GM23248 (cell line): Measurements from ENCODE around the gene ADORA1.

Experiments used
- EZH2 ChIP-seq: fragments of 200-600 bp; sonication (generic); IDR thresholded peaks from 2 replicates; pipeline ENCODE4 v1.6.1; 2018; ENCODE audit warnings: antibody characterized with exemption, mild to moderate bottlenecking; ENCODE audit not compliant: insufficient read depth, poor library complexity, severe bottlenecking
- EZH2phosphoT487 ChIP-seq: fragments of 200-600 bp; sonication (generic); IDR thresholded peaks from 2 replicates; pipeline ENCODE4 v1.6.1; 2018; ENCODE audit warnings: antibody characterized with exemption, moderate library complexity, mild to moderate bottlenecking, low read depth; ENCODE audit not compliant: insufficient read depth

- TF ChIP-seq EZH2phosphoT487 (no peak), EZH2 (no peak)
Observed at GRCh38 chr1:203127666-203128430, at the start of gene ADORA1.
